GM10266 (cell line): ENCODE results near the gene CLIC3.

Source experiments
- DNase-seq: peaks from one replicate; pipeline ENCODE4 v3.0.0; 2012; ENCODE audit errors: extremely low spot score
- CTCF ChIP-seq: IDR thresholded peaks from 2 replicates; pipeline ENCODE4 v1.5.1; 2012; ENCODE audit warnings: mild to moderate bottlenecking, low read depth; ENCODE audit not compliant: control insufficient read depth, insufficient read depth; ENCODE audit errors: missing control alignments

Gene CLIC3

GRCh38 chr9:137040568-137040967, 44.2 kb upstream of the CLIC3 start:
- no peak for DNase-seq

GRCh38 chr9:137039611-137040366, 43.4 kb upstream of the CLIC3 start:
- no peak for DNase-seq
- TF ChIP-seq CTCF: no peak

More at GRCh38 chr9:137040568-137040967, 44.2 kb upstream of the CLIC3 start:
- no peak for TF ChIP-seq CTCF

- no peak for TF ChIP-seq CTCF
- no peak for DNase-seq
Measured at GRCh38 chr9:137038916-137039315, 42.5 kb upstream of the CLIC3 start.

- no peak for TF ChIP-seq CTCF
- no peak for DNase-seq
Measured at GRCh38 chr9:137037483-137037882, 41.1 kb upstream of the CLIC3 start.

- no peak for TF ChIP-seq CTCF
- DNase-seq: no peak
Measured at GRCh38 chr9:137037035-137037434, 40.7 kb upstream of the CLIC3 start.

- TF ChIP-seq CTCF: no peak
- DNase-seq: no peak
Measured at GRCh38 chr9:137035937-137036336, 39.6 kb upstream of the CLIC3 start.

GRCh38 chr9:137035507-137035834, 39.1 kb upstream of the CLIC3 start:
- DNase-seq: no peak
- TF ChIP-seq CTCF: no peak
